Endothelial cell of umbilical vein (primary cell): Measurements from ENCODE around the gene CLEC16A. TPM values are rescaled to one million over a fixed set of nuclear protein-coding genes. Genes with fewer than 3 reads are reported as not detected.

ENCODE experiments used
- BruUV-seq: library from RNA; stranded (reverse); fragments of 400-500 nt; replicated peaks from 2 replicates; lab custom pipeline; 2021; lab: Mats Ljungman, UMichigan
- CTCF ChIA-PET: fragments of 300-600, 350-600 bp; sonication (Branson Sonifier 250); formaldehyde crosslinking; loops from one replicate; lab custom pipeline; 2021; ENCODE audit warnings: antibody characterized with exemption, inconsistent platforms; lab: Charles Lee
- POLR2A ChIA-PET: fragments of 300-600, 350-600 bp; sonication (Branson Sonifier 250); formaldehyde crosslinking; loops from one replicate; lab custom pipeline; 2021; ENCODE audit warnings: antibody characterized with exemption, inconsistent platforms; lab: Charles Lee
- DNase-seq: peaks from one replicate; pipeline ENCODE4 v3.0.0-alpha.2; 2011; ENCODE audit warnings: low read depth, low spot score
- FAIRE-seq: peaks from 2 replicates; lab custom pipeline; 2011; peaks lifted over from hg19 to GRCh38; lab: Jason Lieb, UNC
- H2AFZ ChIP-seq: 2 replicates; pipeline ENCODE4 v1.6.0; 2012; ENCODE audit warnings: low read depth, low read length, control low read depth, inconsistent platforms
- H3K27ac ChIP-seq: 2 replicates; pipeline ENCODE4 v1.5.1; 2011; ENCODE audit warnings: low read depth, mild to moderate bottlenecking, control low read depth, low read length, moderate library complexity; ENCODE audit not compliant: insufficient read depth
- H3K27me3 ChIP-seq, 2 experiments: 2 replicates each; pipeline versions ENCODE4 v1.6.0 to v1.6.1; 2011; ENCODE audit warnings: low read length in 2 of 2, mixed read lengths in 1 of 2; ENCODE audit not compliant: control insufficient read depth in 2 of 2, insufficient read depth in 2 of 2
- H3K36me3 ChIP-seq, 2 experiments: 2 replicates in 1 of 2; 3 replicates in 1 of 2; pipeline ENCODE4 v1.5.1; 2011; ENCODE audit warnings: low read length in 2 of 2, mild to moderate bottlenecking in 1 of 2, moderate library complexity in 1 of 2; ENCODE audit not compliant: control insufficient read depth in 2 of 2, insufficient read depth in 2 of 2; ENCODE audit errors: extremely low read depth in 1 of 2
- H3K4me1 ChIP-seq: 3 replicates; pipeline ENCODE4 v1.5.1; 2011; ENCODE audit warnings: mild to moderate bottlenecking, low read length; ENCODE audit not compliant: control insufficient read depth, insufficient read depth; ENCODE audit errors: extremely low read depth
- H3K4me2 ChIP-seq: 2 replicates; pipeline ENCODE4 v1.6.1; 2011; ENCODE audit warnings: low read length, control low read depth, mixed read lengths; ENCODE audit not compliant: insufficient read depth
- H3K4me3 ChIP-seq, 3 experiments: fragments of 200-600 bp in 1 of 3; sonication (generic), shearing (Covaris generic) in 1 of 3; replicated peaks in 1 of 3; 2 replicates each; pipeline ENCODE4 v1.5.1; 2011 to 2016; ENCODE audit warnings: control low read depth in 3 of 3, low read length in 3 of 3, mild to moderate bottlenecking in 2 of 3, inconsistent platforms in 1 of 3, low read depth in 1 of 3, moderate library complexity in 1 of 3; ENCODE audit not compliant: insufficient read depth in 1 of 3
- H3K79me2 ChIP-seq: 2 replicates; pipeline ENCODE4 v1.6.0; 2012; ENCODE audit warnings: low read length, inconsistent platforms; ENCODE audit not compliant: control insufficient read depth, insufficient read depth
- H3K9ac ChIP-seq: replicated peaks from 2 replicates; pipeline ENCODE3; 2011; ENCODE audit warnings: low read length, control low read depth; ENCODE audit not compliant: insufficient read depth; ENCODE audit errors: extremely low read depth
- H3K9me1 ChIP-seq: replicated peaks from 3 replicates; pipeline ENCODE4 v1.6.0; 2011; ENCODE audit warnings: mild to moderate bottlenecking, low read length; ENCODE audit not compliant: control insufficient read depth, insufficient read depth; ENCODE audit errors: extremely low read depth
- H3K9me3 ChIP-seq: replicated peaks from 2 replicates; pipeline ENCODE4 v1.5.1; 2012; ENCODE audit warnings: low read length, inconsistent platforms; ENCODE audit not compliant: control insufficient read depth, insufficient read depth
- H4K20me1 ChIP-seq: replicated peaks from 2 replicates; pipeline ENCODE3; 2011; ENCODE audit warnings: mild to moderate bottlenecking, low read length; ENCODE audit not compliant: control insufficient read depth, insufficient read depth; ENCODE audit errors: extremely low read depth
- EZH2 ChIP-seq: IDR thresholded peaks from 2 replicates; pipeline ENCODE4 v1.6.1; 2012; ENCODE audit warnings: borderline replicate concordance, low read depth, mild to moderate bottlenecking, moderate library complexity, low read length, inconsistent platforms; ENCODE audit not compliant: severe bottlenecking
- FOS ChIP-seq: IDR thresholded peaks from 2 replicates; pipeline ENCODE4 v1.6.1; 2011; ENCODE audit warnings: mild to moderate bottlenecking, low read length, moderate library complexity, borderline replicate concordance; ENCODE audit not compliant: insufficient read depth
- GATA2 ChIP-seq: IDR thresholded peaks from 2 replicates; pipeline ENCODE4 v1.7.0; 2011; ENCODE audit warnings: low read depth, mild to moderate bottlenecking, moderate library complexity, mixed read lengths, low read length; ENCODE audit not compliant: insufficient read length, insufficient read depth
- JUN ChIP-seq: IDR thresholded peaks from 2 replicates; pipeline ENCODE4 v1.6.1; 2011; ENCODE audit warnings: borderline replicate concordance, low read depth; ENCODE audit not compliant: insufficient read length, insufficient read depth
- MYC ChIP-seq: IDR thresholded peaks from one replicate; pipeline ENCODE4 v1.6.1; 2011; ENCODE audit warnings: mild to moderate bottlenecking, low read depth, low read length
- POLR2A ChIP-seq: IDR thresholded peaks from 2 replicates; pipeline ENCODE4 v1.6.1; 2012; ENCODE audit warnings: low read depth, mild to moderate bottlenecking, control low read depth, low read length
- POLR2AphosphoS5 ChIP-seq: IDR thresholded peaks from 2 replicates; pipeline ENCODE4 v1.6.1; 2012; ENCODE audit warnings: low read depth, mild to moderate bottlenecking, control low read depth, low read length, moderate library complexity; ENCODE audit not compliant: insufficient read depth
- dilution Hi-C: fragments of 300-500 bp; cut with MboI; formaldehyde crosslinking; loops from one replicate; pipeline ENCODE4 v1.15.0; 2019; ENCODE audit warnings: low sequenced_read_pairs; ENCODE audit not compliant: extremely low pct_ligation_motif_present
- intact Hi-C: fragments of 100-400 bp; cut with micrococcal nuclease; formaldehyde crosslinking; loops from one replicate; pipeline ENCODE4 v1.10.0; 2022
- polyA plus RNA-seq, 4 experiments: library from polyadenylated mRNA; depleted of rRNA in 3 of 4; stranded (reverse) in 3 of 4; unstranded in 1 of 4; fragments of >200 nt; gene quantifications; 2 replicates each; pipeline versions ENCODE4 v1.2.1 to v1.2.3, GENCODE V29; 2011 to 2012; ENCODE audit warnings: missing spikeins in 1 of 4
- total RNA-seq: library from RNA; stranded (reverse); gene quantifications from 2 replicates; pipeline ENCODE4 v1.2.3, GENCODE V29; 2021
- TF ChIP-seq, protein P1 (sequence below): IDR thresholded peaks from 2 replicates; pipeline ENCODE4 v1.6.1; 2011; ENCODE audit not compliant: insufficient read depth, insufficient read length
- TF ChIP-seq, protein P2 (sequence below), 2 donors: IDR thresholded peaks; 1 replicate in 1 of 2; 2 replicates in 1 of 2; pipeline ENCODE4 v1.5.1; 2011; ENCODE audit warnings: low read length in 2 of 2, mild to moderate bottlenecking in 2 of 2, moderate library complexity in 2 of 2, control low read depth in 1 of 2, inconsistent platforms in 1 of 2, low read depth in 1 of 2; ENCODE audit not compliant: insufficient read depth in 1 of 2; ENCODE audit errors: extremely low read depth in 1 of 2

CLEC16A gene
- total and polyA plus RNA-seq, 2 donors (not counting 3 experiments of a cell fraction or from before 2014, with no cell fraction given), result 11.4 to 23.3 TPM

DNA sequence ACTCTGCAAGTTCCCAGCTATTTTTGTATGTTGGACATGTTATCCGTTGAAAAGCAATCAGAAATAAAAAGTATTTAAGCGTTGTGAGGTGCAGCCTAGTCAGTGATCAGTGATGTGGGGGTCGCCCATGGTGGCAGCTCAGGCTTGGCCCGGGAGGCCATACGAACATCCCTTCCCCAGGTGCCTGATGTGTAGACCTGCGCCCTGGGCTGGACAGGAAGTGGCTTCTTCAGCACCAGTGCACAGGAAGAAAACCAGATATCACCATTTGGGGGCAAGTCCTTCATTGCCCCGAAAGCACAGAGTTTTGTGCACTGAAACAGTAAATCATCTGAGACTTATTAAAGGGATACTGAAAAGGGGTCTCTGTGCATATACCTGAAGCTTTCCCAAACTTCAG is 212.8 kb downstream of the CLEC16A start:
- Histone ChIP-seq H3K36me3 (no peaks in the 10 kb centered on the region), H3K4me3 (no peak overlapping the region), H2AFZ (no peak overlapping the region), H3K79me2 (no peaks in the 10 kb centered on the region), H3K27ac (no peak overlapping the region), H3K9me3 (no peaks in the 10 kb centered on the region), H3K4me2 (no peak overlapping the region), H3K9me1 (no peaks in the 10 kb centered on the region), H3K9ac (no peak overlapping the region), H4K20me1 (no peaks in the 10 kb centered on the region), H3K27me3 (no peaks in the 10 kb centered on the region), H3K4me1 (no peaks in the 10 kb centered on the region)
- BruUV-seq, result no TSS peak
- no peak for FAIRE-seq
- ChIA-PET POLR2A (no interaction called here), CTCF (no interaction called here)
- intact Hi-C loops, result no loop called here
- DNase-seq, result no peak
- dilution Hi-C loops, result no loop called here
- TF ChIP-seq MYC, result no peak
- no peak for TF ChIP-seq GATA2
- TF ChIP-seq EZH2, result no peak
- TF ChIP-seq POLR2A, result no peak
- TF ChIP-seq, protein P1, sequence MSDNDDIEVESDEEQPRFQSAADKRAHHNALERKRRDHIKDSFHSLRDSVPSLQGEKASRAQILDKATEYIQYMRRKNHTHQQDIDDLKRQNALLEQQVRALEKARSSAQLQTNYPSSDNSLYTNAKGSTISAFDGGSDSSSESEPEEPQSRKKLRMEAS, result no peak
- TF ChIP-seq, protein P2, sequence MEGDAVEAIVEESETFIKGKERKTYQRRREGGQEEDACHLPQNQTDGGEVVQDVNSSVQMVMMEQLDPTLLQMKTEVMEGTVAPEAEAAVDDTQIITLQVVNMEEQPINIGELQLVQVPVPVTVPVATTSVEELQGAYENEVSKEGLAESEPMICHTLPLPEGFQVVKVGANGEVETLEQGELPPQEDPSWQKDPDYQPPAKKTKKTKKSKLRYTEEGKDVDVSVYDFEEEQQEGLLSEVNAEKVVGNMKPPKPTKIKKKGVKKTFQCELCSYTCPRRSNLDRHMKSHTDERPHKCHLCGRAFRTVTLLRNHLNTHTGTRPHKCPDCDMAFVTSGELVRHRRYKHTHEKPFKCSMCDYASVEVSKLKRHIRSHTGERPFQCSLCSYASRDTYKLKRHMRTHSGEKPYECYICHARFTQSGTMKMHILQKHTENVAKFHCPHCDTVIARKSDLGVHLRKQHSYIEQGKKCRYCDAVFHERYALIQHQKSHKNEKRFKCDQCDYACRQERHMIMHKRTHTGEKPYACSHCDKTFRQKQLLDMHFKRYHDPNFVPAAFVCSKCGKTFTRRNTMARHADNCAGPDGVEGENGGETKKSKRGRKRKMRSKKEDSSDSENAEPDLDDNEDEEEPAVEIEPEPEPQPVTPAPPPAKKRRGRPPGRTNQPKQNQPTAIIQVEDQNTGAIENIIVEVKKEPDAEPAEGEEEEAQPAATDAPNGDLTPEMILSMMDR (IDR thresholded peaks at IDR 0.05; ENCODE audit: extremely low read depth in 1 of 2, insufficient read depth in 1 of 2, low read depth in 1 of 2, low read length in 2 of 2), result no peak
- no peak for TF ChIP-seq JUN
- no peak for TF ChIP-seq POLR2AphosphoS5
- TF ChIP-seq FOS, result no peak
